HCT116 (cell line): Measurements from ENCODE around the gene ASAP2. TPM values are rescaled to one million over a fixed set of nuclear protein-coding genes. Genes with fewer than 3 reads are reported as not detected.
A peak's percentile ranks its signal among the peaks of the same experiment; 100 is the strongest.

Experiments used
- ATAC-seq: fragments of 200-7000 bp; cut with Tn5 transposase; 2 replicates; pipeline ENCODE4 v1.9.1; 2020; ENCODE audit warnings: mild to moderate bottlenecking, moderate library complexity
- BruUV-seq: library from RNA; stranded (reverse); fragments of 400-500 nt; replicated peaks from 2 replicates; lab custom pipeline; 2021; lab: Mats Ljungman, UMichigan
- CTCF ChIA-PET: fragments of 300-600 bp; sonication (Branson Sonifier 250); formaldehyde crosslinking; loops from one replicate; lab custom pipeline; 2021; ENCODE audit warnings: antibody characterized with exemption; lab: Charles Lee
- POLR2A ChIA-PET: fragments of 300-600, 350-600 bp; sonication (Branson Sonifier 250); formaldehyde crosslinking; loops from one replicate; lab custom pipeline; 2021; ENCODE audit warnings: antibody characterized with exemption; lab: Charles Lee
- RAD21 ChIA-PET, 2 experiments: fragments of 300-600 bp; sonication (Branson Sonifier 250); formaldehyde crosslinking; loops; one replicate each; lab custom pipeline; 2023; ENCODE audit warnings: low total read pairs in 2 of 2; ENCODE audit not compliant: uncharacterized antibody in 2 of 2, unreplicated experiment in 2 of 2, low non-redundant PET in 1 of 2; lab: Charles Lee
- DNase-seq: peaks from one replicate; pipeline ENCODE4 v3.0.0-alpha.2; 2010; ENCODE audit warnings: low read depth, low spot score
- H2AFZ ChIP-seq: fragments of 200-600 bp; shearing (Covaris generic), sonication (generic); 2 replicates; pipeline ENCODE4 v1.6.1; 2017; ENCODE audit warnings: low read depth, mixed run types, mixed read lengths, antibody characterized with exemption, low read length; ENCODE audit not compliant: poor library complexity, severe bottlenecking
- H3K27ac ChIP-seq: 2 replicates; pipeline ENCODE4 v1.5.1; 2012; ENCODE audit warnings: low read depth, low read length
- H3K27me3 ChIP-seq: fragments of 200-600 bp; sonication (generic); 2 replicates; pipeline ENCODE4 v1.6.1; 2016; ENCODE audit warnings: mixed run types, low read length, mixed read lengths; ENCODE audit not compliant: insufficient read depth
- H3K36me3 ChIP-seq, 2 experiments: fragments of 200-500 bp in 1 of 2; fragments of 200-600 bp in 1 of 2; sonication (Bioruptor generic) in 1 of 2; sonication (generic) in 1 of 2; 2 replicates each; pipeline versions ENCODE4 v1.5.1 to v1.6.1; 2014 to 2016; ENCODE audit warnings: low read length in 2 of 2, inconsistent platforms in 1 of 2, mixed read lengths in 1 of 2, mixed run types in 1 of 2; ENCODE audit not compliant: insufficient read depth in 2 of 2, control insufficient read depth in 1 of 2
- H3K4me1 ChIP-seq, 2 experiments: fragments of 200-600 bp in 1 of 2; sonication (generic) in 1 of 2; 2 replicates each; pipeline versions ENCODE4 v1.5.1 to v1.6.1; 2012 to 2017; ENCODE audit warnings: low read length in 2 of 2, inconsistent platforms in 1 of 2, mild to moderate bottlenecking in 1 of 2, mixed read lengths in 1 of 2, mixed run types in 1 of 2, moderate library complexity in 1 of 2; ENCODE audit not compliant: insufficient read depth in 2 of 2, control insufficient read depth in 1 of 2
- H3K4me2 ChIP-seq: fragments of 200-600 bp; sonication (generic); 2 replicates; pipeline ENCODE4 v1.6.1; 2017; ENCODE audit warnings: mixed run types, low read length, mixed read lengths
- H3K4me3 ChIP-seq, 2 experiments: fragments of 200-600 bp in 1 of 2; sonication (generic) in 1 of 2; replicated peaks in 1 of 2; 2 replicates each; pipeline ENCODE4 v1.5.1; 2011 to 2016; ENCODE audit warnings: low read length in 2 of 2, control low read depth in 1 of 2, low read depth in 1 of 2, mild to moderate bottlenecking in 1 of 2, mixed read lengths in 1 of 2, mixed run types in 1 of 2
- H3K79me2 ChIP-seq: fragments of 200-600 bp; sonication (generic); 2 replicates; pipeline ENCODE4 v1.6.1; 2017; ENCODE audit warnings: mild to moderate bottlenecking, mixed run types, low read length, moderate library complexity, mixed read lengths; ENCODE audit not compliant: insufficient read depth
- H3K9ac ChIP-seq: fragments of 200-600 bp; sonication (generic); 2 replicates; pipeline ENCODE4 v1.6.1; 2016; ENCODE audit warnings: low read length, mixed read lengths
- H3K9me2 ChIP-seq: fragments of 200-600 bp; sonication (generic), shearing (Covaris generic); 2 replicates; pipeline ENCODE4 v1.6.1; 2017; ENCODE audit warnings: mixed run types, mild to moderate bottlenecking, moderate library complexity; ENCODE audit not compliant: insufficient read depth
- H3K9me3 ChIP-seq, 2 experiments: fragments of 200-500 bp in 1 of 2; fragments of 200-600 bp in 1 of 2; sonication (Bioruptor generic) in 1 of 2; sonication (generic) in 1 of 2; 2 replicates each; pipeline ENCODE4 v1.6.1; 2014 to 2017; ENCODE audit warnings: low read length in 2 of 2, mixed read lengths in 2 of 2, inconsistent platforms in 1 of 2, low read depth in 1 of 2, mild to moderate bottlenecking in 1 of 2, mixed run types in 1 of 2, moderate library complexity in 1 of 2; ENCODE audit not compliant: control insufficient read depth in 1 of 2, insufficient read depth in 1 of 2
- H4K20me1 ChIP-seq: fragments of 200-600 bp; sonication (generic), shearing (Covaris generic); 2 replicates; pipeline ENCODE4 v1.6.1; 2017; ENCODE audit warnings: mixed run types, mild to moderate bottlenecking, moderate library complexity; ENCODE audit not compliant: insufficient read depth
- ATF3 ChIP-seq: IDR thresholded peaks from 2 replicates; pipeline ENCODE4 v1.6.1; 2012
- CEBPB ChIP-seq: IDR thresholded peaks from 2 replicates; pipeline ENCODE4 v1.6.1; 2012; ENCODE audit warnings: low read depth
- CTCF ChIP-seq, 3 experiments: fragments of 200-600 bp in 1 of 3; sonication (generic) in 1 of 3; IDR thresholded peaks in 2 of 3; conservative IDR thresholded peaks in 1 of 3; 2 replicates each; pipeline ENCODE4 v1.5.1; 2012 to 2017; ENCODE audit warnings: low read depth in 2 of 3, low read length in 2 of 3, antibody characterized with exemption in 1 of 3, borderline replicate concordance in 1 of 3, control low read depth in 1 of 3, mild to moderate bottlenecking in 1 of 3, mixed read lengths in 1 of 3, mixed run types in 1 of 3, moderate library complexity in 1 of 3; ENCODE audit not compliant: insufficient read depth in 1 of 3
- EGR1 ChIP-seq: IDR thresholded peaks from 2 replicates; pipeline ENCODE4 v1.6.1; 2012; ENCODE audit warnings: low read depth
- RAD21 ChIP-seq: IDR thresholded peaks from 2 replicates; pipeline ENCODE4 v1.6.1; 2012; ENCODE audit warnings: low read depth, mild to moderate bottlenecking
- SRF ChIP-seq: IDR thresholded peaks from 2 replicates; pipeline ENCODE4 v1.6.1; 2012; ENCODE audit warnings: low read depth
- YY1 ChIP-seq: IDR thresholded peaks from 2 replicates; pipeline ENCODE4 v1.6.1; 2011; ENCODE audit warnings: low read length, low read depth, moderate library complexity, mild to moderate bottlenecking; ENCODE audit not compliant: insufficient replicate concordance; ENCODE audit errors: extremely low read depth
- ZNF274 ChIP-seq: fragments of 200-500 bp; sonication (Bioruptor generic); IDR thresholded peaks from 2 replicates; pipeline ENCODE4 v1.6.1; 2014; ENCODE audit warnings: mild to moderate bottlenecking, low read depth, low read length, inconsistent platforms
- intact Hi-C: fragments of 100-400 bp; cut with micrococcal nuclease; formaldehyde crosslinking; loops from 2 replicates; pipeline ENCODE4 v1.10.0; 2022
- total RNA-seq: library from RNA; stranded (reverse); gene quantifications from one replicate; pipeline ENCODE4 v1.2.1, GENCODE V29; 2021; ENCODE audit not compliant: unreplicated experiment

ASAP2 gene
- total RNA-seq, 1 experiment from 2014 or later, result 16.5 TPM

GRCh38 chr2:9205486-9205885 lies 1.1 kb upstream of the ASAP2 start:
- ChIA-PET CTCF (interaction anchor here (0.7 to 1.6 kb wide), 3 partner anchors 28 to 128 kb away, joined by 3 to 5 read pairs (median 4); no protein-coding TSS in a partner anchor), RAD21 (no interaction called here), POLR2A (no interaction called here)
- H3K27me3 ChIP-seq, result no peaks in the 10 kb centered on the region
- H3K4me2 ChIP-seq, result peak overlapping the region; percentile 86
- intact Hi-C loops, result no loop called here
- no peaks in the 10 kb centered on the region for H3K36me3 ChIP-seq
- no peak overlapping the region for H2AFZ ChIP-seq
- no peak overlapping the region for H3K27ac ChIP-seq
- H4K20me1 ChIP-seq, result peaks cover 7% of the 10 kb centered on the region; the same call in 1 of the 2 replicates
- no TSS peak for BruUV-seq
- peaks cover 32% of the 10 kb centered on the region for H3K79me2 ChIP-seq
- peak overlapping the region; percentile 38 to 59 for H3K4me3 ChIP-seq
- peak overlapping the region; percentile 55 for H3K9ac ChIP-seq
- no peaks in the 10 kb centered on the region for H3K9me2 ChIP-seq
- ATAC-seq (no peak), DNase-seq (no peak)
- H3K9me3 ChIP-seq, result no peaks in the 10 kb centered on the region
- no peak for TF ChIP-seq RAD21
- no peak for TF ChIP-seq CTCF (IDR thresholded peaks at IDR 0.05 in 2 of 3, conservative IDR thresholded peaks at IDR 0.05 in 1 of 3; ENCODE audit: borderline replicate concordance in 1 of 3, insufficient read depth in 1 of 3, low read depth in 2 of 3, low read length in 2 of 3)
- no peak for TF ChIP-seq SRF
- TF ChIP-seq CEBPB, result no peak
- no peak for TF ChIP-seq EGR1
- no peak for TF ChIP-seq ATF3
- no peak for TF ChIP-seq ZNF274
- TF ChIP-seq YY1, result no peak
- peaks cover 17 to 34% of the 10 kb centered on the region in 2 experiments for H3K4me1 ChIP-seq
